Stimulated activated CD8-positive, alpha-beta memory T cell treated with anti-CD3 and anti-CD28 coated beads, Interleukin-4, amount 100 ng/mL, for 1 hour (primary cell): ENCODE data around the gene INCA1.

Experiments used
- DNase-seq, 2 donors: peaks; one replicate each; pipeline ENCODE4 v3.0.0-alpha.2; 2020; ENCODE audit warnings: low read depth in 2 of 2, low spot score in 1 of 2

Gene INCA1

GRCh38 chr17:5011928-5012327 lies 14.6 kb upstream of the INCA1 start:
- no peak for DNase-seq

GRCh38 chr17:5003214-5003867 lies 6.0 kb upstream of the INCA1 start:
- no peak for DNase-seq

- DNase-seq = no peak
Measured at GRCh38 chr17:5002121-5002788, 4.9 kb upstream of the INCA1 start.

- no peak for DNase-seq
Measured at GRCh38 chr17:5000237-5000639, 2.9 kb upstream of the INCA1 start.

- DNase-seq = no peak
Measured at GRCh38 chr17:4999430-5000093, 2.2 kb upstream of the INCA1 start.

- DNase-seq = no peak
Measured at GRCh38 chr17:4998732-4999429, 1.6 kb upstream of the INCA1 start.

- DNase-seq = no peak
Measured at GRCh38 chr17:4998027-4998731, 857 bp upstream of the INCA1 start.

- no peak for DNase-seq
Measured at GRCh38 chr17:4994081-4994595, 3.2 kb downstream of the INCA1 start.

- no peak for DNase-seq
Measured at GRCh38 chr17:4987767-4988567, 9.4 kb downstream of the INCA1 start.

- DNase-seq = peak; percentile 75 to 77
Measured at GRCh38 chr17:4986951-4987766, 10.2 kb downstream of the INCA1 start, which contains the start of gene CAMTA2. Gene CAMTA2, minus strand, starts transcription at chr17:4987675. Its CDS starts 1,453 bp downstream, at chr17:4986222.

GRCh38 chr17:4986403-4986802 lies 10.9 kb downstream of the INCA1 start:
- no peak for DNase-seq

- DNase-seq = no peak
Measured at GRCh38 chr17:4982305-4982704, 15.0 kb downstream of the INCA1 start.

GRCh38 chr17:4980644-4981216 lies 16.6 kb downstream of the INCA1 start:
- DNase-seq = no peak

- no peak for DNase-seq
Measured at GRCh38 chr17:4978726-4979125, 18.6 kb downstream of the INCA1 start.

GRCh38 chr17:4974115-4974670 lies 23.1 kb downstream of the INCA1 start:
- DNase-seq = no peak

- no peak for DNase-seq
Measured at GRCh38 chr17:4973256-4974114, 23.8 kb downstream of the INCA1 start.

- DNase-seq = no peak
Measured at GRCh38 chr17:4972752-4973151, 24.6 kb downstream of the INCA1 start.

- no peak for DNase-seq
Measured at GRCh38 chr17:4972322-4972721, 25.0 kb downstream of the INCA1 start.
